ENCODE measurements around the gene TRIM43. TPM values are rescaled to one million over a fixed set of nuclear protein-coding genes. Genes with fewer than 3 reads are reported as not detected.
"Not testable (repeated sequence)": the region's sequence is repeated elsewhere in the genome, so short reads cannot be mapped to it uniquely, and the experiment has no call there.

The TRIM43 gene
- total RNA-seq, 2 experiments from 2014 or later, result not detected

DNA sequence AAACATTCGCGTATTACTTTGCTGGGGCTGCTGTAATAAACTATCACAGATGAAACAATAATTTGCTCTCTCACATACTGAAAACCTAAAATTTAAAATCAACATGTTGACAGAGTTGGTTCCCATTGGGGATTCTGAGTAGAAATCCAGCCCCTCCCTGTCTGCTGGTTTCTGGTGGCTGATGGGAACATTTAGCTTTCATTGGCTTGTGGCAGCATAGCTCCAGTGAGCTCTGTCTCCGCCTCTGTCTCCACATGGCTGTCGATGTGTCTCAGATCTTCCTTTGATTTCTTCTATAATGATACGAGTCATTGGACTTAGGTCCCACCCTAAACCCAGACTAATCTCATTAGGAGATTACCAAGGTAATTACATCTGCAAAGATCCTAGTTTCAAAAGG, 30.9 kb downstream of the TRIM43 start:
- H3K27ac ChIP-seq (ENCODE audit: low read depth, low read length, poor library complexity, severe bottlenecking); H4K20me1 ChIP-seq (ENCODE audit: insufficient read depth, low read length); BruUV-seq (replicated peaks); H3K79me2 ChIP-seq (ENCODE audit: insufficient read depth, low read depth, low read length); H3K4me2 ChIP-seq (ENCODE audit: low read length); H3K4me1 ChIP-seq (ENCODE audit: insufficient read depth, low read length, poor library complexity, severe bottlenecking); H3K9me3 ChIP-seq (ENCODE audit: low read length); POLR2A ChIA-PET; DNase-seq (ENCODE audit: low spot score); intact Hi-C loops (cut with micrococcal nuclease; ENCODE audit: unreplicated experiment); H3K4me3 ChIP-seq (ENCODE audit: low read depth, low read length, poor library complexity, severe bottlenecking); CTCF ChIA-PET (ENCODE audit: unreplicated experiment); H3K36me3 ChIP-seq (ENCODE audit: insufficient read depth, low read length); H2AFZ ChIP-seq (ENCODE audit: low read length); H3K9me2 ChIP-seq (ENCODE audit: insufficient read depth, low read length): not testable (repeated sequence)

DNA sequence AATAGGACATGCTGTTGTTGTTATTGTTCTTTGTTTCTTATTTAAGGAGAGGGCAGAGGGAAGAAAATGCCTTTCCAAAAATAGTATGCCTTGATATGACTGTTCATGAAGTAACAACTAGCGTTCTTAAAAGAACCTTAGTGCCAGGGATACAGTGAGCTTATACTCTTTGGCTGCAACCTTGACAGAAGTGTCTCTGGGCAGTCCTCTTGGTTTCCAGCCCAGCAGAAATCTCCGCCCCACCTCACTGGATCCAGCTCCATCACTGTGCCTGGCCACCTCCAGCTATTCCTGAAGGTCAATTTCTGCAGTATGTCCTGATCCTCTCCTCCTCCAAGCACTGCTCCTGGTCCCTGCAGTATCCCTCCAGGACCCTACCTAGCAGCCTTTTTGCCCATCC, 39.2 kb downstream of the TRIM43 start:
- H3K79me2 ChIP-seq (ENCODE audit: insufficient read depth, low read depth, low read length); H3K9me3 ChIP-seq (ENCODE audit: low read length); CTCF ChIA-PET (ENCODE audit: unreplicated experiment); H3K27ac ChIP-seq (ENCODE audit: low read depth, low read length, poor library complexity, severe bottlenecking); H3K4me1 ChIP-seq (ENCODE audit: insufficient read depth, low read length, poor library complexity, severe bottlenecking); H3K9me2 ChIP-seq (ENCODE audit: insufficient read depth, low read length); DNase-seq (ENCODE audit: low spot score); intact Hi-C loops (cut with micrococcal nuclease; ENCODE audit: unreplicated experiment); BruUV-seq (replicated peaks); POLR2A ChIA-PET; H3K4me2 ChIP-seq (ENCODE audit: low read length); H3K36me3 ChIP-seq (ENCODE audit: insufficient read depth, low read length); H3K4me3 ChIP-seq (ENCODE audit: low read depth, low read length, poor library complexity, severe bottlenecking); H4K20me1 ChIP-seq (ENCODE audit: insufficient read depth, low read length); H2AFZ ChIP-seq (ENCODE audit: low read length): not testable (repeated sequence)

DNA sequence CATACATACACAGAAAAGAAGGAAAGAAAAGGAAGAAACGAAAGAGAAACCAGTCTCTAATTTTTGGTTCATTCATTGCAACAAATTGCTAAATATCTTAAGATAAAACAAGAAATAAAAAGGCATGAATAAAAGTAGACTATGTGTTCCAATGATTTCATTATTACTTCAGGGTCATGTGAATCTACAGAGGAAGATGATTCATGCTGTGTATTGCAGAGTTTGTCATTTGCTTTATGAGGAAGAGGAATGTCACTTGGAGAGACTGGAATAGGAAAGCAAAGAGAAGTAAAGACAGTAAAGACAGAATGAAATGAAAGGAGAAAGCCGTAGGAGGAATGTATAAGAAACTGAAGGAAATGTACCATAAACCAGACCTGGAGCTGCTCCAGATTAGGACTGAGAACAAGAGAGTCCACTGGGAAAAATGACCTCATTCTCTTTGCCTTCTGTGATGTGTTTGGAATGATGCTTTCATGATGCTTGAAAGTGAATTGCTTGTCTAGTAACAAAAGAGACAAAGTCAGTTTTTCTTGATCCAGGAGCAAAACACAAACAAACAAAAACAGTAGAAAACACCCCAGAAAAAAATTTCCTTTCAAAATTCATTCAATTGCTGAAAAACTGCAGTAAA, 41.9 kb downstream of the TRIM43 start:
- H3K4me2 ChIP-seq (ENCODE audit: low read length); H3K36me3 ChIP-seq (ENCODE audit: insufficient read depth, low read length); H4K20me1 ChIP-seq (ENCODE audit: insufficient read depth, low read length); H3K79me2 ChIP-seq (ENCODE audit: insufficient read depth, low read depth, low read length); H2AFZ ChIP-seq (ENCODE audit: low read length); POLR2A ChIA-PET; H3K9me2 ChIP-seq (ENCODE audit: insufficient read depth, low read length); BruUV-seq (replicated peaks); H3K4me1 ChIP-seq (ENCODE audit: insufficient read depth, low read length, poor library complexity, severe bottlenecking); H3K9me3 ChIP-seq (ENCODE audit: low read length); CTCF ChIA-PET (ENCODE audit: unreplicated experiment); DNase-seq (ENCODE audit: low spot score); intact Hi-C loops (cut with micrococcal nuclease; ENCODE audit: unreplicated experiment); H3K4me3 ChIP-seq (ENCODE audit: low read depth, low read length, poor library complexity, severe bottlenecking); H3K27ac ChIP-seq (ENCODE audit: low read depth, low read length, poor library complexity, severe bottlenecking): not testable (repeated sequence)

DNA sequence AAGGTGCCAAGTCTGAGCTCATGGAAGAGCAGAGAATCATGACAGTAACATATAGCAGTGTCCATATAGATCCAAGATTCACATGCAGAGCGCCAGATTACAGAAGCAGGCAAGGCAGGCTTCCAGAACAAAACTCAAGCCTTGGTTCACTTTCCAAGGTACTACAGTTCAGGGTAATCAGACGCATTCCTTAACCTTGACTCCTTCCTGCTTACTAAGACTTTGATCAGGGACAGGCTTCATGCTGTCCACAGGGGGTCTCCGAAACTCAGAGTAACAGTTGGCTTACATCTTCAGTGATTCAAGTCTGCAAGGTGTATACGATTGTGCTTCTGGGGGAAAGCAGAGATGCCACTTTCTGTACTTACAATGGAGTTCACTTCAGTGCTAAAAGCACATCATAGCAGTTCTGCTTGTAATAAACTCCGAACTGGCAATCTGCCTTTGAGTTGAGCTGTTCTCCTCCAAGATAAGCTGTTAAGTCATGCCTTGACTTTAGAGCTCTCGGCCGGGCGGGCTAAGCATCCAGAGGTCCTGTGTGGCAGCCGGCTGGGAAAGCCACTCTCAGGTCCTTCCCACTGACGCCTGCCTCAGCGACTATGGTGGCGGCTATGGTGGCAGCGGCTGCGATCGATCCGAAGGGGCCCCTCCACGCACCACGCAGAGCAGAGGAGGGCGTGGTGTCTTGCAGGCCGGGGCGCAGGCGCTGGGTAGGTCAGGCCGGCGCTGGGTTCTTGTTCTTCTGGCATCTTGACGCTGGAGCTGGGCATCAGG, 48.9 kb downstream of the TRIM43 start:
- H3K79me2 ChIP-seq (ENCODE audit: insufficient read depth, low read depth, low read length); DNase-seq (ENCODE audit: low spot score); H3K9me2 ChIP-seq (ENCODE audit: insufficient read depth, low read length); H3K36me3 ChIP-seq (ENCODE audit: insufficient read depth, low read length); BruUV-seq (replicated peaks); H3K27ac ChIP-seq (ENCODE audit: low read depth, low read length, poor library complexity, severe bottlenecking); H3K4me3 ChIP-seq (ENCODE audit: low read depth, low read length, poor library complexity, severe bottlenecking); H4K20me1 ChIP-seq (ENCODE audit: insufficient read depth, low read length); POLR2A ChIA-PET; intact Hi-C loops (cut with micrococcal nuclease; ENCODE audit: unreplicated experiment); H2AFZ ChIP-seq (ENCODE audit: low read length); H3K4me1 ChIP-seq (ENCODE audit: insufficient read depth, low read length, poor library complexity, severe bottlenecking); H3K9me3 ChIP-seq (ENCODE audit: low read length); CTCF ChIA-PET (ENCODE audit: unreplicated experiment); H3K4me2 ChIP-seq (ENCODE audit: low read length): not testable (repeated sequence)

DNA sequence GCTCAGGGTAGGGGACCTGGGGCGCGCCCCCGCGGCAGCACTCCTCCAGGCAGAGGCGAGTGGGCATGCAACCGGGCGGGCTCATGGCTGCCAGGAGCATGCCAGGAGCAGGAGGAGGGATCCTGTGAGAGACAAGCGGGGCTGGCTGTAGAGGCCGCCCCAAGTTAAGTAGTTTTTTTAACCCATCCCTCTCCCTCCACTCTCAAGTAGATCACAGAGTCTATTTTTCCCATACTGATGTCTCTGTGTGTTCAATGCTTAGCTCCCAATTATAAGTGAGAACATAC, 49.4 kb downstream of the TRIM43 start:
- H2AFZ ChIP-seq (ENCODE audit: low read length); H3K27ac ChIP-seq (ENCODE audit: low read depth, low read length, poor library complexity, severe bottlenecking); intact Hi-C loops (cut with micrococcal nuclease; ENCODE audit: unreplicated experiment); CTCF ChIA-PET (ENCODE audit: unreplicated experiment); H3K36me3 ChIP-seq (ENCODE audit: insufficient read depth, low read length); H3K4me2 ChIP-seq (ENCODE audit: low read length); H3K9me2 ChIP-seq (ENCODE audit: insufficient read depth, low read length); DNase-seq (ENCODE audit: low spot score); H3K9me3 ChIP-seq (ENCODE audit: low read length); H3K4me3 ChIP-seq (ENCODE audit: low read depth, low read length, poor library complexity, severe bottlenecking); POLR2A ChIA-PET; H3K79me2 ChIP-seq (ENCODE audit: insufficient read depth, low read depth, low read length); H4K20me1 ChIP-seq (ENCODE audit: insufficient read depth, low read length); H3K4me1 ChIP-seq (ENCODE audit: insufficient read depth, low read length, poor library complexity, severe bottlenecking); BruUV-seq (replicated peaks): not testable (repeated sequence)

DNA sequence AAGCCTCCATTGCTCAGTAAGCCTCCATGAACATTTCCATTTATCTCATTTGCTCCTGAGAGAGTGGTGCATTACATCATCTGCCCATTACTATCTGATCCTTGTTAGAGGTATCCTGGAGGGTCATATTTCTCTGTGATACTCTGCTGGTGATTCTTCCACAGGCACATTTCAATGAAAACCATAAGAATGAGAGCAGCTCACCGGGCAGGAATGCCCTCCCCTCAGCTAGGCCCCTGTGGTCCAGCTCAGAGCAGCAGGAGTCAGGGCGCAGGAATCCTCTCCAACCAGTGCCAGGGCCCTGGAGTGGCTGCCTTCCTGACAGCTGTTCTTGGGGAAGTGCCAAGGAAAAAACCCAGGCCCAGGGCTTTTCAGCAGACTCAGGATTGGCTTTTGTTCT, 50.0 kb downstream of the TRIM43 start:
- BruUV-seq (replicated peaks); POLR2A ChIA-PET; DNase-seq (ENCODE audit: low spot score); H3K9me3 ChIP-seq (ENCODE audit: low read length); H3K36me3 ChIP-seq (ENCODE audit: insufficient read depth, low read length); H3K79me2 ChIP-seq (ENCODE audit: insufficient read depth, low read depth, low read length); H3K4me2 ChIP-seq (ENCODE audit: low read length); H3K4me3 ChIP-seq (ENCODE audit: low read depth, low read length, poor library complexity, severe bottlenecking); H4K20me1 ChIP-seq (ENCODE audit: insufficient read depth, low read length); H3K27ac ChIP-seq (ENCODE audit: low read depth, low read length, poor library complexity, severe bottlenecking); H2AFZ ChIP-seq (ENCODE audit: low read length); intact Hi-C loops (cut with micrococcal nuclease; ENCODE audit: unreplicated experiment); H3K4me1 ChIP-seq (ENCODE audit: insufficient read depth, low read length, poor library complexity, severe bottlenecking); CTCF ChIA-PET (ENCODE audit: unreplicated experiment); H3K9me2 ChIP-seq (ENCODE audit: insufficient read depth, low read length): not testable (repeated sequence)
